Ectodermal cell (in vitro differentiated cells): ENCODE results near the gene CDH24.
A peak's percentile ranks its signal among the peaks of the same experiment; 100 is the strongest.

Experiments used
- H3K27ac ChIP-seq: 2 replicates; pipeline ENCODE4 v1.7.0; 2013; ENCODE audit warnings: mild to moderate bottlenecking, low read depth, low read length; ENCODE audit not compliant: insufficient read depth, poor library complexity, severe bottlenecking
- H3K27me3 ChIP-seq: 2 replicates; pipeline ENCODE4 v1.7.0; 2013; ENCODE audit warnings: mild to moderate bottlenecking, low read length; ENCODE audit not compliant: insufficient read depth, control insufficient read depth, poor library complexity, severe bottlenecking
- H3K36me3 ChIP-seq: one replicate; pipeline ENCODE4 v1.7.0; 2013; ENCODE audit warnings: low read length; ENCODE audit not compliant: control insufficient read depth, insufficient read depth
- H3K4me1 ChIP-seq: one replicate; pipeline ENCODE4 v1.7.0; 2013; ENCODE audit warnings: low read length; ENCODE audit not compliant: control insufficient read depth, insufficient read depth
- H3K4me3 ChIP-seq: 2 replicates; pipeline ENCODE4 v1.7.0; 2013; ENCODE audit warnings: low read depth, low read length, control low read depth; ENCODE audit not compliant: insufficient read depth
- H3K9me3 ChIP-seq: 2 replicates; pipeline ENCODE4 v1.7.0; 2013; ENCODE audit warnings: mild to moderate bottlenecking, low read length, moderate library complexity; ENCODE audit not compliant: control insufficient read depth
- WGBS, 2 experiments: methylation state at CpG; one replicate each; pipeline ENCODE4 v1.1.7; 2013; ENCODE audit warnings: missing lambda C conversion rate in 2 of 2; 5-methylcytosine and 5-hydroxymethylcytosine counted together

CDH24 gene

DNA sequence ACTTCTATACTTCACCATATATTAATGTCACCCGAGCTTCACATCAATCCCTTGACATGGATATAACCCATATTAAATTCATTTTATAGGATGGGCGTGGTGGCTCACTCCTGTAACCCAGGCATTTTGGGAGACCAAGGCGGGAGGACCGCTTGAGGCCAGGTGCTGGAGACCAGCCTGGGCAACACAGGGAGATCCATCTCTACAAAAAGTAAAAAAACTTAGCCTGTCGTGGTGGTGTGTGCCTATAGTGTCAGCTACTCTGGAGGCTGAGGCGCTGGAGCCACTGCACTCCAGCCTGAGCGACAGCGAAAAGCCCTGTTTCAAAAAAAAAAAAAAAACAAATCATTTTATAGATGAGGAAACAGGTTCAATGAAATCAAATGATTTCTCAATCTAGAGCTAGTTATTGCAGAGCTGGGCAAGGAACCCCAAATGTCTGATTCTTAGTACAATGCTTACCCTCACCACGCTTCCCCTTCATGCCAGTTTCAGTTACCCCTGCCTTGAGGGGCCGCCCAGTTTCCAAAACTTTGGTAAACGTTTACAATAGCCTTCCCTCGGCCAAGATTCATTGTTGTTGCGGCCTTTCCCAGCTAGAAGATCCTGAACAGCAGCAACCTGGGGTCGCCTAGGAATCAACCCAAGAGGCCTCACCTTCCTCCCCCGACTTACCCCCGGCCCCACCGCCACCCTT is 23.4 kb downstream of the CDH24 start:
- Histone ChIP-seq H3K9me3 (no peaks in the 10 kb centered on the region), H3K27me3 (no peaks in the 10 kb centered on the region), H3K4me3 (peak overlapping the region; percentile 81), H3K27ac (peak overlapping the region; percentile 97), H3K4me1 (peaks cover 5% of the 10 kb centered on the region), H3K36me3 (peaks cover 38% of the 10 kb centered on the region)
- WGBS, 2 experiments: 41 to 42% methylated on average over 17 of the region's 17 CpGs

DNA sequence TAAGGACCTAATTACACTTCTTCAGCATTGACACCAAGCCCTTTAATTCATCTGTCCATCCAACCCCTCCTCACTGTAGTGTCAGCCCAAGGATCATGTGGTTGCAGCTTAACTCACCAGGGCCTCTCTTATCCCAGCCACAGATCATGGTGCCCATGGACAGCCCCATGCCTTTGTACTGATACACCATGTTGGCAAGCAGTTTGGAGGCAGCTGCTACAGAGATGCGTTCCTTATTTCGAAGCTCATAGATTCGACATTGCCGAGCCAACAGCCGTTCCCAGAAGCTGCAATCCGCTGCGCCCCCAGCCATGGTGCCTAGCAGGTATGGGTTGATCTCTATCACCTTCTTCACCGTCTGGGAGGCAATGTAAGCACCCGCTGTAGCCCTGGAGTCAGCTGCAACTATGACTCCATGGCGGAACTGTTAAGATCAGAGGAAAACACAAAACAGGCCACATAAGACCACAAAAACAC is 24.0 kb downstream of the CDH24 start:
- Histone ChIP-seq H3K27ac (no peak overlapping the region), H3K27me3 (no peaks in the 10 kb centered on the region), H3K4me3 (peak overlapping the region; percentile 81), H3K36me3 (peaks cover 38% of the 10 kb centered on the region), H3K9me3 (no peaks in the 10 kb centered on the region), H3K4me1 (peaks cover 5% of the 10 kb centered on the region)
- 92 to 95% methylated on average over 10 of the region's 10 CpGs for WGBS, 2 experiments

DNA sequence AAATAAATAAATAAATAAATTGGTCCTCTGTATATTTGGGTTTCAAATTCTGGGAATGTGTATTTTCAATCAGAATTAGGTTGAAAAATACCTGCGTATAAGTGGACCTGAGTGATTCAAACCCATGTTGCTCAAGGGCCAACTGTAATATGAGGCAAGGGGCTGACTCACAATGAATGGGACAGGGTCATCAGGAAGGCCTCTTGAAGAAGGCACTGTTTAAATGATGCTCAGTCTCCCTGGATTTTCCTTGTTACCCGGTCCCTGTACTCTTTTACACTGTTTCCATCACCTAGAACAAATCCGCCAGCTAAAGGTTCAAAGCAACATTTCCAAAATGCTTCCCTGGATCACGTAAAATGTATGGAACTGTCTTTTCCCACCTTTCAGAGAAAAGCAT is 26.4 kb downstream of the CDH24 start:
- Histone ChIP-seq H3K27ac (no peak overlapping the region), H3K4me1 (peaks cover 5% of the 10 kb centered on the region), H3K9me3 (no peaks in the 10 kb centered on the region), H3K27me3 (no peaks in the 10 kb centered on the region), H3K4me3 (no peak overlapping the region), H3K36me3 (peaks cover 41% of the 10 kb centered on the region)
- WGBS, 2 experiments: 96 to 97% methylated on average over 4 of the region's 4 CpGs

DNA sequence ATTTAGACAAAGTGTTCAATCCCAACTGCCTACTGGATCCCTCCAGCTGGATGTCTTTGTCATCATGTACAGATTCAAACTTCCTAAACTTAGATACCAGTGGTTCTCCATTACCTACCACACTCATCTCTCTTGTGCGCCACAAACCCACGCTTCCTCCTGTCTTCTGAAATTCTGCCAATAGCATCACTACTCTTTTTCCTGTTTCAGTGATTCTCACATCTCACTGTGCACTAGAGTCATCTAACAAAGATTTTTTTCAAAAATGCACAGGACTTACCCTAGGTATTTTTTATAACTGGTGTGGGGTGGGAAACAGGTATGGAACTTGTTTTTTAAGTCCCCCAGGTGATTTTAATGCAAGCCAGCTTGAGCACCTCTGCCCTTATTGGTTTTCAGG is 28.5 kb downstream of the CDH24 start:
- H3K36me3 ChIP-seq: peaks cover 52% of the 10 kb centered on the region
- no peaks in the 10 kb centered on the region for H3K27me3 ChIP-seq
- WGBS, 2 experiments: 98% methylated on average over 2 of the region's 2 CpGs
- no peak overlapping the region for H3K27ac ChIP-seq
- peaks cover 16% of the 10 kb centered on the region for H3K4me1 ChIP-seq
- no peak overlapping the region for H3K4me3 ChIP-seq
- no peaks in the 10 kb centered on the region for H3K9me3 ChIP-seq

DNA sequence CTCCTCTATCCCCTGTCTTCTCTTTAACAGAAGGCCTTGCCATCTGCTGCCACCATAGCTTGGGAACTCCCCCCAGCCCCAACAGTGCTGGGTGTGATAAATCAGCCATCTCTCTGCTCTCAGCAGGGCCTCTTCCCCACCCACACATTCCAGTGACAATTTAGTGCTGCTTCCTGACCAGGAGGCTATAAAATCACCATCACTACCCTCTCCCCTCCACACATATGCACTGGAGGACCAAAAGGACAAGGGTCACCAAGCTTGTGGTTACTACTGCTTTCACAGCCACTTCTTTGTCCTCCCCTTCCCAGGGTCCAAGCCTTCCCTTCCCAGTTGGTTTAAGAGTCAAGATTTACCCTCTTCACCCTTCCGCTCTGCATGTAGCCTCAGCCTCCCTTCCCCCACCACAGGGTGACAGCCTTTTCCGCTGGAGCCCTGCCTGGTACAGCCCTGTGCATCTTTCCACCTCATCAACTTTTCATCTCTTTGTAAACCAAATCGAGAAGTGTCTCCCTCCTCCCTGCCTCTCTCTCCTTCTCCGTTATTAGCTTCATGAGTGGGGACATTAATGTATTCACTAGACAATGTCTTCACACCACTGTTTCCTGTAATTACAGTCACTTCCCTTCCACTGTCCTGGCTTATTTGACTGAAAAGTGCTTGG is 32.0 kb downstream of the CDH24 start:
- peaks cover 30% of the 10 kb centered on the region for H3K4me1 ChIP-seq
- WGBS, 2 experiments: 85 to 88% methylated on average over 4 of the region's 4 CpGs
- no peaks in the 10 kb centered on the region for H3K27me3 ChIP-seq
- no peaks in the 10 kb centered on the region for H3K9me3 ChIP-seq
- no peak overlapping the region for H3K4me3 ChIP-seq
- H3K27ac ChIP-seq: peak overlapping the region; percentile 72
- H3K36me3 ChIP-seq: peaks cover 20% of the 10 kb centered on the region

DNA sequence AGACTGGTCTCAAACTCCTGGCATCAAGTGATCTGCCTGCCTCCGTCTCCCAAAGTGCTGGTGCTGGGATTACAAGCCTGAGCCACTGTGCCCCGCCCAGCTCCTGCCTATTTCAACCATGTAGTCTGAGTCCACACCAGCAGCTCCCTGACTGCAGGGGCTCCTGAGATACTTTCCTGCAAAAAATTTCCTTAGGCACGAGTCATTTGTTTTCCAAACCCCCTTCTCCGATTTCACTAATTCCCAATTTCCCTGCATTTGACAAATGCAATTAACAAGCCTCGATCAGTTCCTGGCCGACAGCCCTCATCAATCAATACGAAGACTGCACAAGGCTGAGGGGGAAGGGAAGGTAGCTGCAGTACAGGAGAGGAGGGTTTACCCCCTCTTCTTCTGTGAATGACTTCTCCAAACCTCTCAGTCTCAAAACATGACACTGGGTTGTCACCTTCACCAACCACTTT is 32.7 kb downstream of the CDH24 start:
- Histone ChIP-seq H3K9me3 (no peaks in the 10 kb centered on the region), H3K4me3 (no peak overlapping the region), H3K27ac (peak overlapping the region; percentile 72), H3K4me1 (peaks cover 30% of the 10 kb centered on the region), H3K36me3 (peaks cover 20% of the 10 kb centered on the region), H3K27me3 (no peaks in the 10 kb centered on the region)
- WGBS, 2 experiments: 79 to 80% methylated on average over 7 of the region's 7 CpGs

DNA sequence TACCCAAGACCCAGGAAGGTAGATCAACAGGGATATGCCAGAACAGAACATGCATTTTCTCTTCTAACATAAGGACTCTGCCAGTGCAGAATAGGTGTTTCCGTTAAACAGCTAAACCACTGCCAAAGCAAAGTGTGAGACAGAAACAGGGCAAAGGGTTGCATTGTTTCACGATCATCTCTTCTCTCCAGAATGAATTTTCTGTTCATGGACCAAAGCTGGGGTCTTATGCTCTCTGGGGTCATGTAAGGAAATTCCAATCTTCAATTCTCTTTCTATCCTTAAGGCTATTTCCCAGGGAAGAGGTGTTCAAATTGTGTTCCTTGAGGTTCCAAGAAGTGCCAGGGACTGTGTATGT is 33.5 kb downstream of the CDH24 start:
- H3K27me3 ChIP-seq: no peaks in the 10 kb centered on the region
- peaks cover 14% of the 10 kb centered on the region for H3K36me3 ChIP-seq
- H3K27ac ChIP-seq: no peak overlapping the region

DNA sequence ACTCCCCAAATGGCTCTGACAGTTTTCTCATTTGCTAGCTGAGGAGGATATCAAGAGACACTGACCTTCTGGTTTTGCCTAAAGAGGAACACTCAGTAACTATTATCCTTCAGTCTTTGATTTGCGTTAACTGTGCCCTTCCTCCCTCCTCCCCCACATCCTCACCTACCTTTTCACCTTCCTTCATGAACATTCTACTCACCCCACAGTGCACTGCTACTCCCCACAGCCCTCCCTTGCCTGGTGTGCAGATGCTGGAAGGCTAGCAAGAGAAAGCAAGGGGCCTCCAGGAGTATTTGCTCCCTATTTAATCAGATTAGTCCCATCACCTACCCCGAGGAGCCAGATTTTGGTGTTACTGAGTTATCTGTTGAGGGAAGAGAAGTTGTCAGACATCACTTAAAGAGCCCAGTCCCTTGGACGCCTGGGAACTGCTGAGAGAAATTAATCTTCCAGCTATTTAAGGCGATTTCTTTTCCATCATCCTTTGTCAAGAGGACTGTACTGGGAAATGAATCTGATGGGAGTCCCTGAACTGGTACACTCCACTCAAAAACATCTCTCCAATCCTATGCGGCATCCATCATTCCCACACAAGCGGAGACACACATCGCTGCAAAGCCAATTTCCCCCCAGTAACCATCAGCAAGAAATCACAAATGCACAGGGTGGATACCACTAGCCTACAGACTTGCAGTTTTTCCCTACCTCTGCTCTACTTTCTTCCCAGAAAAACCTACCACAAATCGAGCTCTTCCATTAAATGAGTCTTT is 34.1 kb downstream of the CDH24 start:
- peaks cover 30% of the 10 kb centered on the region for H3K4me1 ChIP-seq
- H3K36me3 ChIP-seq: peaks cover 14% of the 10 kb centered on the region
- H3K27ac ChIP-seq: no peak overlapping the region
- H3K27me3 ChIP-seq: no peaks in the 10 kb centered on the region
- WGBS, 2 experiments: 89 to 96% methylated on average over 7 to 8 of the region's 8 CpGs
- no peaks in the 10 kb centered on the region for H3K9me3 ChIP-seq
- no peak overlapping the region for H3K4me3 ChIP-seq

More for the DNA sequence above, 33.5 kb downstream of the CDH24 start:
- 93 to 97% methylated on average over 2 of the region's 2 CpGs for WGBS, 2 experiments
- Histone ChIP-seq H3K4me1 (peaks cover 30% of the 10 kb centered on the region), H3K4me3 (no peak overlapping the region), H3K9me3 (no peaks in the 10 kb centered on the region)

DNA sequence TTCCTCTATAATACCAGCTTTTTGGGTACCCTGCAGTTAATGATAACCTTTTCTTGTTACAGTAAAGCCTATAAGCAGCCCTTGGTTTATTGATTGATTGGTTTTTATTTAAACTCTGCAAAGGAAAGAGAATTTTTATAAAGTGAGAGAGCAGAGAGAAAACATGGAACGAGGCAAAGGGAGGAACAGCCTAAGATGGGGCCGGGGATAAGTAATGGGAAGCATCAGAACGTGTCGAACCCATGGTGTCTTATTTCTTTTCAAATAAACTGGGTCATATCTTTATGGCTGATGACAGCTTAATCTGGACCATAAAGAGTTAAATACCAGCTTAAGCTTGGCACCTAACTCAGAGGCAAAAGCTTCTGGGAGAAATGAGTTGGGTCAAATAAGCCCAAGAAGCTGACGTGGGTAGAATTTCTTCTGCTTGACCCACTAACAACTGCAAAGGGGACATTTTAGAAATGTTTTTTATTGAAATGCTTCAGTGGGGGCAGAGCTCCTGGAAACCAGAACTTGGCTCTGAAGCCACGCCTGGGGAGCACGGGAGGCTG is 35.4 kb downstream of the CDH24 start:
- H3K9me3 ChIP-seq: no peaks in the 10 kb centered on the region
- no peak overlapping the region for H3K4me3 ChIP-seq
- H3K27me3 ChIP-seq: no peaks in the 10 kb centered on the region
- H3K36me3 ChIP-seq: peaks cover 14% of the 10 kb centered on the region
- H3K4me1 ChIP-seq: peaks cover 30% of the 10 kb centered on the region
- WGBS, 2 experiments: 92 to 93% methylated on average over 7 of the region's 7 CpGs
- no peak overlapping the region for H3K27ac ChIP-seq

DNA sequence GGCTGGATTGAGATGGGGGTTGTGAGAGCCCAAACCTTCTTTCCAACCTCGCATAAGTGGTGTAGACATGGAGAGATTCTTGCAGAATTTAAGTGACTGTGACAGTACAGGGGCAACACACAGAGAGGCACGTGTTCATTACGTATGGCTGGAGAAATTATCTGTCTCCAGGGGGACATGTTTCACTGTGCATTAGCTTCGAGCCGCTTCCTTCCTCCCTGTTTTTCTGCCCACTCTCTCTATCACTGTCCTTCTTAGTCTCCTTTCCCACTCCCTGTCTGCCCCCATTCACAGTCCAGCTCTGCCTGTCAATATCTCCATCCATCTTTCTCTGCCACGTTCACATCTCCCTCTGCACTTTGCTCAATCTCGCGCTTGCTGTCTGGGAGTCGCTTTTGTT is 35.9 kb downstream of the CDH24 start:
- H3K36me3 ChIP-seq: peaks cover 14% of the 10 kb centered on the region
- no peaks in the 10 kb centered on the region for H3K27me3 ChIP-seq
- no peak overlapping the region for H3K4me3 ChIP-seq
- H3K27ac ChIP-seq: no peak overlapping the region
- no peaks in the 10 kb centered on the region for H3K9me3 ChIP-seq
- peaks cover 30% of the 10 kb centered on the region for H3K4me1 ChIP-seq
- WGBS, 2 experiments: 88 to 92% methylated on average over 9 of the region's 9 CpGs
